ENCODE measurements around the gene ZNF681.
"Not testable (repeated sequence)": the region's sequence is repeated elsewhere in the genome, so short reads cannot be mapped to it uniquely, and the experiment has no call there.

ZNF681 gene

GRCh38 chr19:23774106-23774505 is 15.4 kb upstream of the ZNF681 start:
- no peak for DNase-seq (ENCODE audit: low spot score)

GRCh38 chr19:23772675-23773063 is 14.0 kb upstream of the ZNF681 start:
- DNase-seq (ENCODE audit: low spot score), result no peak

GRCh38 chr19:23771761-23772674 is 13.3 kb upstream of the ZNF681 start:
- no peak for DNase-seq (ENCODE audit: low spot score)

- DNase-seq (ENCODE audit: low spot score), result no peak
These were observed 12.6 kb upstream of the ZNF681 start for GRCh38 chr19:23771316-23771715.

GRCh38 chr19:23770672-23771250 is 12.1 kb upstream of the ZNF681 start:
- no peak for DNase-seq (ENCODE audit: low spot score)

- no peak for DNase-seq (ENCODE audit: low spot score)
These were observed 11.2 kb upstream of the ZNF681 start for GRCh38 chr19:23769691-23770468.

GRCh38 chr19:23766951-23767350 is 8.3 kb upstream of the ZNF681 start:
- no peak for DNase-seq (ENCODE audit: low spot score)

GRCh38 chr19:23764781-23765180 is 6.1 kb upstream of the ZNF681 start:
- DNase-seq (ENCODE audit: low spot score), result no peak

GRCh38 chr19:23762884-23763711 is 4.4 kb upstream of the ZNF681 start:
- DNase-seq (ENCODE audit: low spot score), result no peak

- no peak for DNase-seq (ENCODE audit: low spot score)
These were observed 3.8 kb upstream of the ZNF681 start for GRCh38 chr19:23762548-23762883.

GRCh38 chr19:23760326-23760725 is 1.6 kb upstream of the ZNF681 start:
- not testable (repeated sequence) for DNase-seq (ENCODE audit: low spot score)

GRCh38 chr19:23743633-23744232 is 15.0 kb downstream of the ZNF681 start:
- not testable (repeated sequence) for DNase-seq (ENCODE audit: low spot score)

- DNase-seq (ENCODE audit: low spot score), result not testable (repeated sequence)
These were observed 27.8 kb downstream of the ZNF681 start for GRCh38 chr19:23730729-23731465.

- not testable (repeated sequence) for DNase-seq (ENCODE audit: low spot score)
These were observed 34.5 kb downstream of the ZNF681 start for GRCh38 chr19:23724161-23724560.

GRCh38 chr19:23718802-23719201 is 39.9 kb downstream of the ZNF681 start:
- no peak for DNase-seq (ENCODE audit: low spot score)

- no peak for DNase-seq (ENCODE audit: low spot score)
These were observed 41.9 kb downstream of the ZNF681 start for GRCh38 chr19:23716792-23717191.

GRCh38 chr19:23709347-23709746 is 49.3 kb downstream of the ZNF681 start:
- DNase-seq (ENCODE audit: low spot score), result no peak

GRCh38 chr19:23706657-23707056 is 52.0 kb downstream of the ZNF681 start:
- DNase-seq (ENCODE audit: low spot score), result no peak

GRCh38 chr19:23699521-23699860 is 59.2 kb downstream of the ZNF681 start:
- no peak for DNase-seq (ENCODE audit: low spot score)

GRCh38 chr19:23698711-23699520 is 59.8 kb downstream of the ZNF681 start:
- DNase-seq (ENCODE audit: low spot score), result no peak
